Islet of Langerhans (tissue), 1 donor: ENCODE data around the gene KDR.

Experiments
- FAIRE-seq: peaks from one replicate; lab custom pipeline; 2011; peaks lifted over from hg19 to GRCh38; lab: Jason Lieb, UNC

KDR gene

DNA sequence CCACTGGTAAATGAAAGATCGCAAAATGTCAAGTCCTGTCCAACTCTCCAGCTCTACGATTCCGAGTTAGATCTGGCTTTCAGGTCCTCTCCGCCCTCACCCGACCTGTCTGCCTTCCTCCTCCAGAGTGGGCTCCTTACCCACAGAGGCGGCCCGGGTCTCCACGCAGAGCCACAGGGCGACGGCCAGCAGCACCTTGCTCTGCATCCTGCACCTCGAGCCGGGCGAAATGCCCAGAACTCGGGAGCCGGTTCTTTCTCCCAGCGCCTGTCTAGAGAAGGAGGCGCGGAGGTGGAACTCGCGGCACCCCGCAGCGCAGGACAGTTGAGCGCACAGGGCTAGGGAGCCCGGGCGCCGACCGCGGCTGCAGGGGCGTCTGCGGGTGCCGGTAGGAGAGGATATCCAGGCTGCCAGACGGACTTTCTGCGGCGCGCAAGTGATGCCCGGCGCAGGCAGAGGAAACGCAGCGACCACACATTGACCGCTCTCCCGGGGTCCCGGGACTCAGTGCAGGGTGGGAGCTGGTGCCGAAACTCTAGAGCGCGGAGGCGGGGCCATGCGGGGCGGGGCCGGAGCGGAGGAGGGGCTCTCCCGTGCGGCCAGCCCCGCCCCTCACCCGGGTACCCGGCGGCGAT, at the start of gene KDR:
Gene KDR (minus strand): TSS at position 509 of the 635 bp plus-strand sequence. CDS start 302 bp downstream, at position 207.
- no peak for FAIRE-seq

DNA sequence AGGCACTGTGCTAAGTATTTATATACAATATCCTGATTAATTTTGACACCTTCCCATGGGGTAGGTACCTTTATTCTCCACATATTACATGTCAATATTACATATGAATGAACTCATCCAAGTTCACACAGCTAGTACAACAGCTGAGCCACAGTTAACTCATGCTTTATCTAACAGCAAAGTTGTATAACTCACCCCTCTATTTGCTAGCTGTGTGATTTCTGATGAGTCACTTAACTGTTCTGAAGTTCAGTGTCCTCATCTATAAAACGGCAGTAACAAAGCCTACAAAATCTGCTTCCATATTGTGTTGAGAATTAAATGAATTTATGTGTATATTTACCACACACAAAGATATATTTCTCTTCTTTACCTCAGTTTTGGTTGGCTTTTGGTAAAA, 48.2 kb upstream of the KDR start:
- FAIRE-seq: no peak

DNA sequence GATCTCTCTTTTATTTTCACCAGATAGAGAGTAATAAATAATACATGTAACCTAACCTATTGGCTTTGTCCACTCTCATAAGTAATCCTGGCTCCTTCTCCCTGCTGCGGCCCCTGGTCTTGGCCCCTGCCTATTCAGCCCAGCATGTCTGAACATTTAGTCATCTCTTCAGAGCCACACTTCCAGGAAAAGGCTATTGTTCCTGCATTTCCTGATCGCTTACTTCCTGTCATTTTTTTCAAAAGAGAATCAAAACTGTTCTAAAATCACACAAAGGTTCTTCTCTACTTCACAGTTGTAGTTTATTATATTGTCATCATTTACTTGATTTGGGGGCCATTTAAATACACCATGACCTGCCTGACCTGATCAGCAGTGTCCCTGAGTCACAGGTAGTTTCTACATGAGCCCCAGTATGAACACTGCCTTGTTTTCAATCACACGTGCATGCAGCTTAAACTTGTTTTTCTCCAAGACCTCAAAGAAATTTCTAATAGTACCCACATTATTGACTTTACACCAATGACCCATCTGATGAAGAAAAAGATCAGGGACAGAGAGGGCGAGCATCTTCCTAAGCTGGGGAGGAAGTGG, 47.4 kb upstream of the KDR start:
- no peak for FAIRE-seq

DNA sequence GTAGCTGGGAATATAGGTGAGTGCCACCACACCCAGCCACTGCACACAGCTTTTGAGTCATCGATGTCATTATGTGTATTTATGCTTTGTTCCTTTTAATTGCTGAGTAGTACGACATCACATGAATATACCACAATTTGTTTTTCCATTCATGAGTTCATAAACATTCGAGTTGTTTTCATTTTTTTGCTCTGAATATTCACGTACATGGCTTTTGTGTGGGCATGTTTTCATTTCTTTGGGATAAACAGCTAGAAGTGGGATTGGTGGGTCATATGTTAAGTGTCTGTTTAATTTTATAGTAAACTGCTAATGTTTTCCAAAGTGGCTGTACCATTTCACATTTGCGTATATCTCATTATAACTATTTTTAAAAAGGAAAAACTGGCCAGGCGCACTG, 45.1 kb upstream of the KDR start:
- FAIRE-seq: no peak

DNA sequence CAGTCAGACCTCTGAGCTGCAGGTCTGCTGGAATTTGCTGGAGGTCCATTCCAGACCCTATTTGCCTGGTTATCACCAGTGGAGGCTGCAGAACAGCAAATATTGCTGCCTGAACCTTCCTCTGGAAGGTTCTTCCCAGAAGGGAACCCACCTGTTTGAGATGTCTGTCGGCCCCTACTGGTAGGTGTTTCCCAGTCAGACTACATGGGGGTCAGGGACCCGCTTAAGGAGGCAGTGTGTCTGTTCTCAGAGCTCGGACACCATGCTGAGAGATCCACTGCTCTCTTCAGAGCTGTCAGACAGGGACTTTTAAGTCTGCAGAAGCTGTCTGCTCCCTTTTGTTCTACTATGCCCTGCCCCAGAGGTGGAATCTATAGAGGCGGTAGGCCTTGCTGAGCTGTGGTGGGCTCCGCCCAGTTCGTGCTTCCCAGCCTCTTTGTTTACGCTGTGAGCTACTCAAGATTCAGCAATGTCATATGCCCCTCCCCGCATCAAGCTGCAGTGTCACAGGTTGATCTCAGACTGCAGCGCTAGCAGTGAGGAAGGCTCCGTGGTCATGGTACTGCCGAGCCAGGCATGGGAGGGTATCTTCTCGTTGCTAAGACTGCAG, 44.1 kb upstream of the KDR start:
- FAIRE-seq: no peak

DNA sequence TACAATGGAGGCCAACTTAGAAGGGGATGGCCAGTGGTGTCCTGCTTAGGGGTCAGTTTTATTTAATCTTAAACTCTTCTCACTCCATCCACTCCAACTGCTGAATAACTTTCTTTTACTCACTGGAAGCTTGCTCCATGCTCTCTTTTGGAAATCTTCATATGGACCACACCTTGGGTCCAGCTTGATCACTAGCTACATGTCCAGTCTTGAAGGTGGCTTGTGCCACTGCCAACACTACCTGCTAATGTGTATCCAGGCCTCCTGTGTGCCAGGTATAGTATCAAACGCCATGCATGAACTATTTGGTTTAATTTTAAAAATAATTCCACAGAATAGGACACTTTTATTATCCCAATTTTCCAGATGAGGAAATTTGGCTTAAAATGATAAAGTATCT, 37.0 kb upstream of the KDR start:
- FAIRE-seq: no peak

DNA sequence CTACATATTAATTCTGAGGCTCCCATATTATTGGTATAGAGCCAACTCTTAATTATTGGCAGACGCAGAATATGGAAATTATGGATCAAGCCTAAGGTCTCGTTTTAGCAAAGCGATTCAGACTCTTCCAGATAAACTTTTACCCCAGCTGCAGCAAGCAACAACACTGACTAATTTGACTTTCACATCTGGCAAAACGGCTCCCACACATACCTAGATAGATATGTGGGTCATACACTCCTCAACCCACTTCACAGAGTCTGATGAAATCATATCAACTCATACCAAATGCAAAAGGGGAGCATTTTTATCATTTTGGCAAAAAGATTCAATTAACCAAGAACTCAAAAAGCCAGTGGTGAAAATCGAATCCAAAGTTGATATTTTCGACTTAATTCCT, 36.3 kb upstream of the KDR start:
- no peak for FAIRE-seq

DNA sequence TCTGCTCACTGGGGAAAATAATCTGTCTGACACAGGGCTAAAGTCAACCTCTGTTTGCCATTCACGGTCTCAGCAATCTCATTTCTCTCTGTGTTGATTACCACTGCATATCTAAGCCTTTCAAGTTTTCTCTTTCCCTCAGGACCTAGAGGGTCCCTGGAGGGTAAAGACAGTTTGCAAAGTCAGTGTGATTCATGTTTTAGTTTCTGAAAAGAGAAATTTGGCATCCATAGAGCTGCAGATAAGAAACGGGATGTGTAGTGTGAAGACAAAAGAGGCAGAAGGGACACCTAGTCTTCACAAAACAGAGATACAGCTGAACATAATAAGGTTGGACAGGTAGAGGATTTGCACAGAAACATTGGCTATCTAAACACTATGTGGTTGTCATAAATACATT, 34.5 kb upstream of the KDR start:
- no peak for FAIRE-seq

DNA sequence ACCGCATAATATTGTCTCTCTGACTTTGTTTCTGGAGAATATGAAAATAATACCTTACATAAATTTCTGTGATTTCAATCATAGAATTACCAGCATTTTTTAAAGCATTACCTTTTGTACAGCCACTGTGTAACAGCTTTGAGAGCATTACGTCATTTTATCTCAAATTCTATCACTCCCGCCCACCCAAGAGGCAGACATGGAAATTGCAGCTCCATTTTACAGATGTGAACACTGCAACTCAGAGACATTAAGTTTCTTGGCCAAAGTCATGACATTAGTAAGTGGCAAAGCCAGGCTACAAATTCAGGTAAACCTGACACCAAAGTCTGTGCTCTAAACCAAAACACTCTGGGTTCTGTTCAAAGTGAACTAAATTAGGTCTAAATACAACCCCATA, 33.6 kb upstream of the KDR start:
- no peak for FAIRE-seq

DNA sequence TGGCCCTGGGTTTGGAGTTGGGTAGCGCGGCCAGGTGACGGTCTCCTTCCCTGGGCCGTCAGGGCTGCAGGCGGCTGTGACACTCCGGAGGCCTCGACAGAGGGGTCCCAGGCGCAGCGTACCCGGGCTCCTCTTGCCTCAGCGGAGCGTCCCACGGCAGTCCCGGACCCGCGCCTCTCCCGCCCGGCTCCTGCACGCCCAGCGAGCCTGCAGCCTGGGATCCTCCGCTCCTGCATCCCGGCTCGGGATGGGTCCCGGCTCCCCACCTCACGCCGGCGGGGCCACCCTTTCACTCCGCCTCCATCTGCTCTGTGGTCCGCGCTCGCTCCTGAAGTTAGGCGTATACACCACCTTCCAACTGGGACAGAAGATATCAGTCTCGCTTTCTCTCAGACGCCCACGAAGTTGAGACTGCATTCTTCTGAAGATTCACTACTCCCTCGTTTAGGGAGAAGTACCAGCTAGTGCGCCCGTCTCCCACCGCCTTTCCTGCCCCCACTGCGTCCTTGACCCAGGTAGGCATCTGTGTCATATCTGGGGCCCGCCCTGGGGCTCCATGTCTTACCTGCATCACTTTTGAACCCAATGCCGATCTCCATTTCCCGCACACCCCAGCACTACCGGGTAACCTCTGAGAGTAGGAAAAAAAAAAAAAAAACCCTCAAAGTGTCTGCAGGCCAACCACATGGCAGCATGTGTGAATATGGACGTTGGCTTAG, 32.3 kb upstream of the KDR start:
- no peak for FAIRE-seq

DNA sequence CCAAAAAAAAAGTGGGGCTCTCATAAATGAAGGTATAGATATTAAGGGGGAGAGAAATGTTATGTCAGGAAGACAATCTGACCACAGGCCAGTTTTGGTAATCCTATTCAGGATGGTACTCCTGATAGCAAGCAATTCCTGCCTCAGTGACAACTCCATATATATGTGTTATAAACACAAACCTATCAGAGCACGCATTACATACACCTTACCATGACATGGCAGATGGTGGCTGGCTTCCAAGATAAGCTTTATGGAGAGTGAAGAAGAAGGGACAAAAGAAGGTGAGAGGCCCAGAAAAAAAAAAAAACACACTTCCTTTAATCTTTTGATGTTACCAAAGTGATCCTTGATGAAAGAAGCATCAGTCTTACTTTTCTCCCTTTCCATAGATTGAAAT, 29.5 kb upstream of the KDR start:
- no peak for FAIRE-seq

DNA sequence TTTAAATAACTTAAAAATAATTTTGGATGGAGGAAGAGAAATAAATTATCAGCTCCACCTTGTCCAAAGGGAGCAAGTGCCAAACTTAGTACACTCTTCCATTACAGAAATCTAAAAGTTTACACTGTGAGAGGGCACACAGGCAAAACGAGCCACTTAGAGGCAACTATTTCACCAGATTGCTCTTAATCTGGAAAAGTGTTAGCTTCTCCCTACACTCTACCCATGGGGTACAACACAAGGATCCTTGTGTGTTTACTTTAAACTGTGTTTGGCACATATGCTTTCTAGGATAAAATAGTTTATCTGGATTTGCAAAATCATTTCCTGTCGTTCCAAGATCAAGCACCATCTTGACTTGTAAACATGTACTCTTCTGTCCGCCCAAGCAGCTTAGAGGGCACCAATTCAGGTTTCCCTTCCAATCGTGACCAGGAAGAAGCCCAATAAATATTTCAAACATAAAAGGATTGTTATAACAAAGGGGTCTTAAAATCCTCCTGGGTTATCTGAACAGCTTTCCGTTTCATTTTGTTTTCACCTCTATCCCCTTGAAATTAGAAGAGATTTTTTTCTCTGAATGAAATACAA, 29.0 kb upstream of the KDR start:
- no peak for FAIRE-seq

DNA sequence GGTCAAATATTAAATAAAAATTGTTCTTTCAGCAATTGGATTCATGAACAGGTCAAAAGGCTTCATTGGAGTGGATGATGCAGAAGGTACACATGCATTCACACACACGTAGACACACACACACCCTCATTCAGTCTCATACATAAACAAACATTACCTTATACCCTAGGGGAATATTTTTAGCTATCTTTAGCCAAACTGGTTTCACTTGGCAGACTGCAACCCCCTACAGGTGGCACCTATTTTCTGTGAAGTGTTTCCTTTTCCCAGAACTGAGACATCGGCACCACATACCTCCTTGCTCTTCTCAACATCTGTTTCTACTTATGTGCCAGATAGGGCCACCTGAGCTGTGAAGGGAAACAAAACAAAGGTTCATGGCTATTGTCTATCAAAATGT, 18.5 kb upstream of the KDR start:
- no peak for FAIRE-seq

DNA sequence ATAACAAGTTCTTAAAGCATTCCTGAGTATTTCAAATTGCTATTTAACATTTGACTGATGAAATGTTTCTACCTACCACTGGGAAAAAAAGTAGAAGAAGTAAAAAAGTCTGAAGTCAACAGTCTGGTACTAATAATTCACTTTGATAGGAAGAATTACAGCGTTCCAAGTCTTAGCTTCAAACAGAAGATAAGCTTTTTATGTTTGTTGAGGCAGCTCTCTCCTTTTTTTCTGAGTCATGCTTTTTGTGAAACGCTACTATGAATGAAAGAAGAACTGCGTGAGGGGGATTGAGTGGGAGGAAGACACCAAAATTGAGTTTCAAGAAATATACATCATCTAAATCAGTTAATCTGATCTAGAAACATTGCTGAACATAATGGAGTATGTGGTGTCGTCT, 13.0 kb upstream of the KDR start:
- FAIRE-seq: no peak

DNA sequence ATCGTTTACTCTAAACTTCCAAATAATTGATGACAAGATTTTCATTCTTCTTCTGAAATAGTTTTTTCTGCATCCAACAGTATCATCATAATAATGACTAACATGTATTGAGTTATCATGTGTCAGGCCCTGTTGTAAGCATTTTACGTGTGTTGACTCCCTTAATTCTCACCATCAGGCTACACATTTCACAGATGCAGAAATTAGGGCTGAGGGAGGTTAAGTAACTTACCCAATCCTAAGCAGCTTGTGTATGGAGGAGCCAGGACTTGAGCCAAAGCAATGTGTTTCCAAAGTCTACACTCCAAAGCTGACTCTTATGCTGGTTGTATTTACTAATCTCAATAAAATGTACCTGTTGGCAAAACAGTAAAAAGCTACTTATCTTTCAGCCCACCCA, 11.2 kb upstream of the KDR start:
- FAIRE-seq: no peak

DNA sequence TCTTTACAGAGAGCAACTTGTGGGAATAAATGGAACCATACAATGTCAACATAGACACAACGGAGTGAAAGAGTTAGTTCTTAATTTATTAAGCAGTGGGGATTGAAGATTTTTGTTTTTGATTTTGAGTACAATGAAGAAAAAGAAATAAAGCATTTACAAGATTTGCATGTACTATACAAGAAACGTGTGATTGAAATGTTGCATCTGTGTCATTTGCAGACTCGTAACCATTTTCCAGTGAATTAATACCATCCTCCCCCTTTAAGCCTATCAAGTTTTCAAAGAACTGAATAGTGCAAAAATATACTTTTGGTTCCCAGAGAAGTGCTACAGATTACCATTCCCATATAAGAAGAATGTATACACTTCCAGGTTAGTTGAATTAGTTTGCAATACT, 8.6 kb upstream of the KDR start:
- FAIRE-seq: no peak

DNA sequence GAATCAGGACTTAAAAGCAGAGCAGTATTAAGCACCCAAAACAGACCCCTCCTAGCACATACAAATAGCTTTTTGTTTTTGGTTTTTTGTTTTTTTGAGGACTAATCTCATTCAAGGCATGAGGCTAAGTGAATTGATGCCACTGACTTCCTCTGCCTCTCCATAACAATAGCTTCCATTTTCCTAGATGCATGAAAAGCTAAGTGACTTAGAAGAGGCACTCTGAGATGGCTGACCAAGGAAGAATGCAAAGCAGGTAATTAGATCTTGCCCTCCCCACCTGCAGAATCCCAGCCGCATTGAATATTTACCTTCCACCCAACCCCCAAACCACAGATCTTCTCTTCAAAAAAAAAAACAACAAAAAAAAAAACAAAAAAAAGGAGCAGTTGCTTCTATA, 7.4 kb upstream of the KDR start:
- no peak for FAIRE-seq

DNA sequence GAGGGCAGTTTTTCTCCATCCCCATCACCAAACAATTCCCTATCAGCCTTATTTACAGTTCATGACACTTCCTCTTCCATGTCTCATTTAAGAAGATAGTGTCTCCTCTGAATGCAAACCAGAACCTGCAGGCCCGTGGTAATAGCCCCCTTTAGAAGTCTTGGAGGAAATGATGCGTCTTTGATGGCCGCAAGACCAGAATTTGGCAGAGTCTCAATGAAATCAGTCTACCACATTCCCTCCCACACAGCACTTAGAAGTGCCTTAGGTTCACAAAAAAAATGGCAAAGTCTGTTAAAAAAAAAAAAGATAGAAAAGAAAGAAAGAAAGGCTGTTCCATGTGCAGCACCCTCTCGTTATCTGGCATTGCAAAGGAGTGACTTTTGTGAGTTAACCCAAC, 2.1 kb upstream of the KDR start:
- FAIRE-seq: no peak

DNA sequence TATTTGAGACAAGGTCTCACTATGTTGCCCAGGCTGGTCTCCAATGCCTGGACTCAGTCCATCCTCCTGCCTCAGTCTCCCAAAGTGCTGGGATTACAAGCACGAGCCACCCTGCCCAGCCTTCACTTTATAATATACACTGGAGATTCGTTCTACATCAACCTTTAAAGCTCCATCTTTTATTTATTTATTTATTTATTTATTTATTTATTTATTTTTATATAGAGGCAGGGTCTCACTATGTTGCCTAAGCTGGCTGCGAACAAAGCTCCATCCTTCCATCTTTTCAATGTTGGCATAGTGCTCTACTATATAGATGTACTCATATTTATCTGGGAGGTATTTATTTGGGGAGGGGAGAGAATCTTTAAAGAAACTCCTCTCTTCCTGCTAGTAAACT, 1.7 kb upstream of the KDR start:
- no peak for FAIRE-seq

DNA sequence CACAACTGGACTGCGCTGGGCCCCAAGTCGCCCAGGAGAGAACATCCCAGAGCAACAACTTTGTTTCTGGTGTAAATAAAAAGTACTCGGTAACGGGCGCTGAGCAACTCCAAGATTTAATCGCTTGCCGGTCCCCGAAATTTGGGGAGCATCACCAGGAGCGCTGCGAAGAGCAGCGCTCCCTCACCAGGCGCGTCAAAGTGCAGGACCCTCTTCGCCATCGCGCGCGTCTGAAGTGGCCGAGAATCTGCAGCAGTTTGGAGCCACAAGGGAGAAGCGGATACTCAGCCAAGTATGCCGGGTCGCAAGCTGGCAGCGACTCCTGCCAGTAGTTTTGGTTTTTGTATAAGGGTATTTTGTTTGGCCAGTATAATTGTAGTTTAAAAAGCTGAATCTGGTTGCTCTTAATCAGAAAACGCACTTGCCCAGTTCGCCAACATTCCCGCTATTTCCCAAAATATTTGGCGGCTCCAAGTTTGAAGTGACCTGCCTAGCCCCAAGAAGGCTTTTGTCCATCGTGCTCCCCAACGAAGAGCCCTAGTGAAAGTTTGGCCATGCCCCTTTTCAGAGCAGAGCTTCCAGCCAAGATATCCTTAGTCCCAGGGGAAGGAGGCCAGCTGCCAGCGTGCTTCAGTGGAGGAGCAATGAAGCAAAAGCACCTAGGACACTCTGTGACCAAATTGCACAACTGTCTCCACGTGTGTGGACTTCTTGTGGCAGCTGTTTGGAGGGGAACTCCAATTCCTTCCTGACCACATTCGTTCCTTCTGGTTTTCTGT, 557 bp upstream of the KDR start:
- no peak for FAIRE-seq

DNA sequence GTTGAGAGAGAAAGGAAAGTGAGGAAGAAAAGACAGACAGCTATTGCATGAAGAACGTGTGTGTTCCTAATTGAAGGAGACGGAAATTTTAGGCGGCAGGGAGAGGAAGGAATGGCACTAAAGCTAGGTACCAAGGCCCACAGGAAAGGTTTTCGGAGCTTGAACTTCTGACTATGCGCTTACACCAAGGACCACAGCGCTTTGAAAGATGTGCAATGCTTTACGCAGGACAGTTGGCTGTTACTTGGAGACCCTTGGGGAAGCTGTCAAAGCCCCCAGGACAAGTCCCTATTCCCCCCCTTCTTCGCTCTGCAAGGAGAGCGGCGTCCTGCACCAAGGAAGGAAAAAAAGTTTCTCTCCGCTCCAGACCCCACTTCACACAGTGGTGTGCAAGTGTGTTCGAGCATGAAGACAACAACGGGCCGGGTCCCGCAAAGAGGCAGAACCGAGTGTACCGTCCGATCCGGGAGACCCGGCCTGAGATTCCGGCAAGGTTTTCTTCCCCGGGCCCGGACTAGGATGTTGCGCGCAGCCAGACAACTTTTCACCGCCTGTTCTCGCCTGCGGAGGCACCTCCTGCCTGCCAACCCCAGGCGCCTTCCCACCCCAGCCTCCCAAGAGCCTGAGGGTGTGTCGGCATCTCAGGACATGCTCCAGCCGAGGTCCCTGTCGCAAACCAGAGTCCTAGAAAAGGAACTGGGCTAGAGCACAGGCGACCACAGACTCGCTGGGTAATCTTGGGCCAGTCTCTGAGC, 896 bp downstream of the KDR start:
- no peak for FAIRE-seq

DNA sequence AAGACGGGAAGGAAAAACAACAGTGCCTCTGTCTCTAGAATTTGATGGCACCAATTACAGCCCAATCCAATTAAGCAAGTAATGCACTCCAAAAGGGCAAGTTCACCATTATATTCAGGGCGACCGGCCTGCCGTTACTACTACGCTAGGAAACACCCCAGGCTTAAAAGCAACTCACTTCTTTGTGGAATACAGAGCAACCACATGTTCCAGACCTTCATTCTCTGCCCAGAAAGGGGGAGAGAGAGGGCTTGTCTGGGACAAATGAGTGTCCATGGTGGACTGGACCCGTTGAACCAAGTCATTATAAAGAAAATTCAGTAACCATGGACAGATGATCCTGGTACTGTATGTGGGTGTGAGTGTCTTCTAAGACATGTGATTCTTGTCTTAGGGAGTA, 1.6 kb downstream of the KDR start:
- no peak for FAIRE-seq
